Eye (tissue), 1 donor: ENCODE measurements around the gene HECTD4.
"Not testable (repeated sequence)": the region's sequence is repeated elsewhere in the genome, so short reads cannot be mapped to it uniquely, and the experiment has no call there.

Experiments used
- DNase-seq: peaks from one replicate; pipeline ENCODE4 v3.0.0-alpha.2; 2015

Gene HECTD4

GRCh38 chr12:112172556-112173324, 209.5 kb downstream of the HECTD4 start:
- DNase-seq: no peak

- DNase-seq: no peak
Measured at GRCh38 chr12:112170971-112171596, 211.1 kb downstream of the HECTD4 start.

- no peak for DNase-seq
Measured at GRCh38 chr12:112170376-112170775, 211.9 kb downstream of the HECTD4 start.

GRCh38 chr12:112169966-112170365, 212.3 kb downstream of the HECTD4 start:
- no peak for DNase-seq

- no peak for DNase-seq
Measured at GRCh38 chr12:112169161-112169872, 212.9 kb downstream of the HECTD4 start.

GRCh38 chr12:112168561-112168971, 213.7 kb downstream of the HECTD4 start:
- DNase-seq: no peak

- no peak for DNase-seq
Measured at GRCh38 chr12:112167718-112168525, 214.3 kb downstream of the HECTD4 start.

- DNase-seq: no peak
Measured at GRCh38 chr12:112167031-112167461, 215.2 kb downstream of the HECTD4 start.

GRCh38 chr12:112166051-112167015, 215.9 kb downstream of the HECTD4 start:
- DNase-seq: no peak

- no peak for DNase-seq
Measured at GRCh38 chr12:112165624-112166023, 216.6 kb downstream of the HECTD4 start.

- DNase-seq: no peak
Measured at GRCh38 chr12:112164011-112164660, 218.1 kb downstream of the HECTD4 start.

- DNase-seq: no peak
Measured at GRCh38 chr12:112163471-112163991, 218.7 kb downstream of the HECTD4 start.

GRCh38 chr12:112163056-112163455, 219.2 kb downstream of the HECTD4 start:
- DNase-seq: no peak

GRCh38 chr12:112162241-112162790, 219.9 kb downstream of the HECTD4 start:
- DNase-seq: no peak

- DNase-seq: no peak
Measured at GRCh38 chr12:112161711-112162110, 220.5 kb downstream of the HECTD4 start.

GRCh38 chr12:112160611-112161010, 221.6 kb downstream of the HECTD4 start:
- no peak for DNase-seq

- DNase-seq: no peak
Measured at GRCh38 chr12:112159146-112159541, 223.1 kb downstream of the HECTD4 start.

GRCh38 chr12:112158461-112159145, 223.6 kb downstream of the HECTD4 start:
- DNase-seq: not testable (repeated sequence)

- DNase-seq: no peak
Measured at GRCh38 chr12:112153893-112154219, 228.4 kb downstream of the HECTD4 start.
